Activated CD4-positive, alpha-beta T cell treated with anti-CD3 and anti-CD28 coated beads, Interleukin-2, amount 50 U/mL, for 4 hours (primary cell): ENCODE data around the gene NUDT16L1.
A peak's percentile ranks its signal among the peaks of the same experiment; 100 is the strongest.

ENCODE experiments used
- DNase-seq, 2 experiments: peaks; one replicate each; pipeline ENCODE4 v3.0.0-alpha.2; 2020

Gene NUDT16L1

GRCh38 chr16:4693296-4693955 lies at the start of gene NUDT16L1:
Gene NUDT16L1, plus strand, starts transcription at chr16:4693562. Its CDS starts 165 bp downstream, at chr16:4693727.
- peak; percentile 94 to 95 for DNase-seq

- no peak for DNase-seq
Observed at GRCh38 chr16:4646773-4647643, 46.4 kb upstream of the NUDT16L1 start.

- no peak for DNase-seq
Observed at GRCh38 chr16:4647644-4647980, 45.8 kb upstream of the NUDT16L1 start.

GRCh38 chr16:4648917-4649316 lies 44.4 kb upstream of the NUDT16L1 start:
- DNase-seq, result no peak

- DNase-seq, result no peak
Observed at GRCh38 chr16:4649744-4650442, 43.5 kb upstream of the NUDT16L1 start.

GRCh38 chr16:4650443-4651074 lies 42.8 kb upstream of the NUDT16L1 start:
- peak; percentile 67 to 68 for DNase-seq

- no peak for DNase-seq
Observed at GRCh38 chr16:4651827-4652226, 41.5 kb upstream of the NUDT16L1 start.

- no peak for DNase-seq
Observed at GRCh38 chr16:4652561-4652960, 40.8 kb upstream of the NUDT16L1 start.

GRCh38 chr16:4654011-4654963 lies 39.1 kb upstream of the NUDT16L1 start:
- no peak for DNase-seq

GRCh38 chr16:4654964-4655590 lies 38.3 kb upstream of the NUDT16L1 start:
- no peak for DNase-seq

- DNase-seq, result no peak
Observed at GRCh38 chr16:4655801-4656200, 37.6 kb upstream of the NUDT16L1 start.

- no peak for DNase-seq
Observed at GRCh38 chr16:4656221-4656620, 37.1 kb upstream of the NUDT16L1 start.

- DNase-seq, result no peak
Observed at GRCh38 chr16:4656695-4657686, 36.4 kb upstream of the NUDT16L1 start.

- DNase-seq, result no peak
Observed at GRCh38 chr16:4659363-4660353, 33.7 kb upstream of the NUDT16L1 start.

GRCh38 chr16:4660454-4661007 lies 32.8 kb upstream of the NUDT16L1 start:
- peak; percentile 65 to 68 for DNase-seq

- no peak for DNase-seq
Observed at GRCh38 chr16:4661661-4662060, 31.7 kb upstream of the NUDT16L1 start.

GRCh38 chr16:4663465-4663776 lies 29.9 kb upstream of the NUDT16L1 start:
- DNase-seq, result no peak

GRCh38 chr16:4663777-4664465 lies 29.4 kb upstream of the NUDT16L1 start:
- no peak for DNase-seq
